Upper lobe of right lung (tissue), 1 donor: Measurements from ENCODE around the gene CIB2. TPM values are rescaled to one million over a fixed set of nuclear protein-coding genes. Genes with fewer than 3 reads are reported as not detected.

Source experiments
- ATAC-seq: fragments of 200-7000 bp; cut with Tn5 transposase; one replicate; pipeline ENCODE4 v1.9.1; 2020; ENCODE audit warnings: mild to moderate bottlenecking, moderate library complexity
- DNase-seq: peaks from one replicate; pipeline ENCODE4 v3.0.0-alpha.2; 2020
- H3K27ac ChIP-seq: fragments of 200-600 bp; one replicate; pipeline ENCODE4 v1.8.0; 2022
- H3K27me3 ChIP-seq: fragments of 200-600 bp; one replicate; pipeline ENCODE4 v1.8.0; 2022; ENCODE audit warnings: mild to moderate bottlenecking
- H3K36me3 ChIP-seq: fragments of 200-600 bp; one replicate; pipeline ENCODE4 v1.8.0; 2022
- H3K4me1 ChIP-seq: fragments of 200-600 bp; one replicate; pipeline ENCODE4 v1.8.0; 2022
- H3K4me3 ChIP-seq: fragments of 200-600 bp; one replicate; pipeline ENCODE4 v1.8.0; 2022; ENCODE audit warnings: mild to moderate bottlenecking
- H3K9me3 ChIP-seq: fragments of 200-600 bp; one replicate; pipeline ENCODE4 v1.8.0; 2022
- CTCF ChIP-seq: fragments of 200-600 bp; IDR thresholded peaks from one replicate; pipeline ENCODE4 v1.8.0; 2022; ENCODE audit warnings: antibody characterized with exemption
- intact Hi-C: fragments of 100-400 bp; cut with DNase I; formaldehyde crosslinking; loops from one replicate; pipeline ENCODE4 v1.11.0; 2022
- total RNA-seq: library from RNA; stranded (reverse); fragmentation: NEBNext Ultra II Directional; extraction: Animal tissue kit (Norgen Biotek cat#: 25700); gene quantifications from one replicate; pipeline ENCODE4 v1.2.1, GENCODE V29; 2021
- donor health status: DM: no; HTN: yes; CAD: no; lungs with severe emphysema.

CIB2 gene
- total RNA-seq, 1 donor from 2014 or later = 1.9 TPM

GRCh38 chr15:78139578-78139977 lies 8.3 kb upstream of the CIB2 start:
- TF ChIP-seq CTCF = no peak
- ATAC-seq (no peak), DNase-seq (no peak)
- H3K4me1 ChIP-seq = no peaks in the 10 kb centered on the region
- no peak overlapping the region for H3K27ac ChIP-seq
- no peaks in the 10 kb centered on the region for H3K27me3 ChIP-seq
- H3K4me3 ChIP-seq = no peak overlapping the region
- no peaks in the 10 kb centered on the region for H3K9me3 ChIP-seq
- H3K36me3 ChIP-seq = no peaks in the 10 kb centered on the region
- intact Hi-C loops = no loop called here

- no peaks in the 10 kb centered on the region for H3K36me3 ChIP-seq
- peaks cover 11% of the 10 kb centered on the region for H3K4me1 ChIP-seq
- no peak for TF ChIP-seq CTCF
- intact Hi-C loops = no loop called here
- H3K4me3 ChIP-seq = no peak overlapping the region
- H3K9me3 ChIP-seq = no peaks in the 10 kb centered on the region
- no peaks in the 10 kb centered on the region for H3K27me3 ChIP-seq
- no peak for DNase-seq
- no peak for ATAC-seq
- H3K27ac ChIP-seq = no peak overlapping the region
Measured at GRCh38 chr15:78133801-78134200, 2.6 kb upstream of the CIB2 start.

GRCh38 chr15:78130466-78131294 lies 565 bp downstream of the CIB2 start:
- H3K36me3 ChIP-seq = no peaks in the 10 kb centered on the region
- intact Hi-C loops = no loop called here
- peak overlapping the region; percentile 81 for H3K4me3 ChIP-seq
- no peak for ATAC-seq
- peak; percentile 71 for DNase-seq
- H3K4me1 ChIP-seq = peaks cover 11% of the 10 kb centered on the region
- TF ChIP-seq CTCF = no peak
- H3K27me3 ChIP-seq = no peaks in the 10 kb centered on the region
- no peak overlapping the region for H3K27ac ChIP-seq
- H3K9me3 ChIP-seq = no peaks in the 10 kb centered on the region

GRCh38 chr15:78129751-78130287 lies 1.4 kb downstream of the CIB2 start:
- Histone ChIP-seq H3K4me3 (no peak overlapping the region), H3K27me3 (no peaks in the 10 kb centered on the region), H3K9me3 (no peaks in the 10 kb centered on the region), H3K27ac (no peak overlapping the region), H3K4me1 (peaks cover 11% of the 10 kb centered on the region), H3K36me3 (no peaks in the 10 kb centered on the region)
- no peak for DNase-seq
- no peak for TF ChIP-seq CTCF
- intact Hi-C loops = no loop called here
- no peak for ATAC-seq

GRCh38 chr15:78129077-78129750 lies 2.0 kb downstream of the CIB2 start:
- intact Hi-C loops = no loop called here
- ATAC-seq (no peak), DNase-seq (no peak)
- peaks cover 11% of the 10 kb centered on the region for H3K4me1 ChIP-seq
- TF ChIP-seq CTCF = no peak
- no peak overlapping the region for H3K4me3 ChIP-seq
- H3K27me3 ChIP-seq = no peaks in the 10 kb centered on the region
- no peaks in the 10 kb centered on the region for H3K9me3 ChIP-seq
- no peak overlapping the region for H3K27ac ChIP-seq
- no peaks in the 10 kb centered on the region for H3K36me3 ChIP-seq
